SH-SY5Y (cell line): ENCODE data around the gene UCMA.

Experiments
- GATA2 ChIP-seq: IDR thresholded peaks from 2 replicates; pipeline ENCODE4 v1.6.1; 2011; ENCODE audit warnings: mild to moderate bottlenecking, low read depth, low read length
- GATA3 ChIP-seq: IDR thresholded peaks from 2 replicates; pipeline ENCODE4 v1.6.1; 2011; ENCODE audit warnings: low read depth, mild to moderate bottlenecking, low read length, moderate library complexity

DNA sequence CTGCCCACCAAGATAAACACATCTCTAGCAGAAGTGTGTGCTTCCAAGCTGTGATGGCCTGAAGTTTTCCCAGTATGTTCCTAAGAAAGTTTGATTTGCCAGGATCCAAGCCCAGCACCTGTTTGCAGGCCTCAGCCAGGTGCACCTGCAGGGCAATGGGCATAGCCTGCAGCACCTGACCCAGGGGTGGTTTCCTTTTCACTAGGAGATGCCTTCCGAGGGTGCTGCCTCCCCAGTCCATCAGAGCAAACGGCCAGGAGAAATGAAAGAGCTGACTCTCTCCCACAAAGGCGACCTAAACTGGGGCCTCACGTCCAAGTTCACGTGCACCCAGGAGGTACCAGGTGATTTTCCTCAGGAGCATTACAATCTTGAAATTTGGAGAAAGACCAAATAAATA lies 7.1 kb downstream of the UCMA start:
- TF ChIP-seq GATA2 (no peak), GATA3 (no peak)
